Activated naive CD8-positive, alpha-beta T cell (primary cell): ENCODE measurements around the gene IGF2R.

Source experiments
- H3K27ac Mint-ChIP-seq: one replicate; pipeline ENCODE4 v1.8.0; 2021; ENCODE audit warnings: mixed read lengths
- H3K27me3 Mint-ChIP-seq: one replicate; pipeline ENCODE4 v1.8.0; 2021; ENCODE audit warnings: mixed read lengths
- H3K36me3 Mint-ChIP-seq: one replicate; pipeline ENCODE4 v1.8.0; 2021; ENCODE audit warnings: mixed read lengths
- H3K4me1 Mint-ChIP-seq: one replicate; pipeline ENCODE4 v1.8.0; 2021; ENCODE audit warnings: low read depth, mixed read lengths
- H3K4me3 Mint-ChIP-seq: one replicate; pipeline ENCODE4 v1.8.0; 2021; ENCODE audit warnings: mild to moderate bottlenecking, mixed read lengths
- H3K9me3 Mint-ChIP-seq: one replicate; pipeline ENCODE4 v1.8.0; 2021; ENCODE audit warnings: low read depth, mixed read lengths

Gene IGF2R

GRCh38 chr6:160044687-160045086, 75.8 kb downstream of the IGF2R start:
- no peak overlapping the region for H3K4me3 Mint-ChIP-seq
- H3K27ac Mint-ChIP-seq = no peak overlapping the region
- no peaks in the 10 kb centered on the region for H3K27me3 Mint-ChIP-seq
- H3K4me1 Mint-ChIP-seq = peaks cover 7% of the 10 kb centered on the region
- H3K36me3 Mint-ChIP-seq = peaks cover 25% of the 10 kb centered on the region
- no peaks in the 10 kb centered on the region for H3K9me3 Mint-ChIP-seq

GRCh38 chr6:160048471-160048870, 79.6 kb downstream of the IGF2R start:
- Mint-ChIP-seq H3K27me3 (no peaks in the 10 kb centered on the region), H3K4me1 (peaks cover 12% of the 10 kb centered on the region), H3K36me3 (peaks cover 36% of the 10 kb centered on the region), H3K9me3 (no peaks in the 10 kb centered on the region), H3K27ac (no peak overlapping the region), H3K4me3 (no peak overlapping the region)

GRCh38 chr6:160049346-160049745, 80.5 kb downstream of the IGF2R start:
- H3K4me3 Mint-ChIP-seq = no peak overlapping the region
- H3K27me3 Mint-ChIP-seq = no peaks in the 10 kb centered on the region
- peaks cover 12% of the 10 kb centered on the region for H3K4me1 Mint-ChIP-seq
- H3K36me3 Mint-ChIP-seq = peaks cover 38% of the 10 kb centered on the region
- no peak overlapping the region for H3K27ac Mint-ChIP-seq
- no peaks in the 10 kb centered on the region for H3K9me3 Mint-ChIP-seq

- no peak overlapping the region for H3K4me3 Mint-ChIP-seq
- no peak overlapping the region for H3K27ac Mint-ChIP-seq
- H3K36me3 Mint-ChIP-seq = peaks cover 41% of the 10 kb centered on the region
- peaks cover 12% of the 10 kb centered on the region for H3K4me1 Mint-ChIP-seq
- H3K27me3 Mint-ChIP-seq = no peaks in the 10 kb centered on the region
- no peaks in the 10 kb centered on the region for H3K9me3 Mint-ChIP-seq
Measured at GRCh38 chr6:160050022-160050421, 81.1 kb downstream of the IGF2R start.

- Mint-ChIP-seq H3K27me3 (no peaks in the 10 kb centered on the region), H3K4me3 (no peak overlapping the region), H3K36me3 (peaks cover 42% of the 10 kb centered on the region), H3K4me1 (peaks cover 19% of the 10 kb centered on the region), H3K9me3 (no peaks in the 10 kb centered on the region), H3K27ac (no peak overlapping the region)
Measured at GRCh38 chr6:160051390-160051789, 82.5 kb downstream of the IGF2R start.

GRCh38 chr6:160054271-160054670, 85.4 kb downstream of the IGF2R start:
- Mint-ChIP-seq H3K4me1 (peaks cover 30% of the 10 kb centered on the region), H3K27me3 (no peaks in the 10 kb centered on the region), H3K36me3 (peaks cover 34% of the 10 kb centered on the region), H3K4me3 (no peak overlapping the region), H3K9me3 (no peaks in the 10 kb centered on the region), H3K27ac (no peak overlapping the region)

GRCh38 chr6:160054913-160055312, 86.0 kb downstream of the IGF2R start:
- peaks cover 33% of the 10 kb centered on the region for H3K36me3 Mint-ChIP-seq
- H3K4me1 Mint-ChIP-seq = peaks cover 28% of the 10 kb centered on the region
- no peak overlapping the region for H3K4me3 Mint-ChIP-seq
- no peaks in the 10 kb centered on the region for H3K9me3 Mint-ChIP-seq
- no peak overlapping the region for H3K27ac Mint-ChIP-seq
- H3K27me3 Mint-ChIP-seq = no peaks in the 10 kb centered on the region

- peaks cover 30% of the 10 kb centered on the region for H3K36me3 Mint-ChIP-seq
- H3K4me3 Mint-ChIP-seq = no peak overlapping the region
- no peaks in the 10 kb centered on the region for H3K27me3 Mint-ChIP-seq
- no peaks in the 10 kb centered on the region for H3K9me3 Mint-ChIP-seq
- peaks cover 28% of the 10 kb centered on the region for H3K4me1 Mint-ChIP-seq
- H3K27ac Mint-ChIP-seq = no peak overlapping the region
Measured at GRCh38 chr6:160055378-160055777, 86.5 kb downstream of the IGF2R start.

GRCh38 chr6:160055813-160056212, 86.9 kb downstream of the IGF2R start:
- Mint-ChIP-seq H3K36me3 (peaks cover 31% of the 10 kb centered on the region), H3K27ac (no peak overlapping the region)

GRCh38 chr6:160057080-160057479, 88.2 kb downstream of the IGF2R start:
- peaks cover 30% of the 10 kb centered on the region for H3K36me3 Mint-ChIP-seq
- no peaks in the 10 kb centered on the region for H3K27me3 Mint-ChIP-seq
- peaks cover 18% of the 10 kb centered on the region for H3K4me1 Mint-ChIP-seq
- H3K4me3 Mint-ChIP-seq = no peak overlapping the region
- H3K27ac Mint-ChIP-seq = no peak overlapping the region
- H3K9me3 Mint-ChIP-seq = no peaks in the 10 kb centered on the region

More at GRCh38 chr6:160055813-160056212, 86.9 kb downstream of the IGF2R start:
- no peaks in the 10 kb centered on the region for H3K9me3 Mint-ChIP-seq
- H3K4me1 Mint-ChIP-seq = peaks cover 25% of the 10 kb centered on the region
- no peak overlapping the region for H3K4me3 Mint-ChIP-seq
- no peaks in the 10 kb centered on the region for H3K27me3 Mint-ChIP-seq

- no peaks in the 10 kb centered on the region for H3K27me3 Mint-ChIP-seq
- H3K36me3 Mint-ChIP-seq = peaks cover 28% of the 10 kb centered on the region
- no peaks in the 10 kb centered on the region for H3K9me3 Mint-ChIP-seq
- no peak overlapping the region for H3K4me3 Mint-ChIP-seq
- no peak overlapping the region for H3K27ac Mint-ChIP-seq
- peaks cover 18% of the 10 kb centered on the region for H3K4me1 Mint-ChIP-seq
Measured at GRCh38 chr6:160058603-160059215, 89.8 kb downstream of the IGF2R start.

- Mint-ChIP-seq H3K4me1 (peaks cover 18% of the 10 kb centered on the region), H3K36me3 (peaks cover 31% of the 10 kb centered on the region), H3K27me3 (no peaks in the 10 kb centered on the region), H3K4me3 (no peak overlapping the region), H3K27ac (no peak overlapping the region), H3K9me3 (no peaks in the 10 kb centered on the region)
Measured at GRCh38 chr6:160060221-160060620, 91.3 kb downstream of the IGF2R start.

GRCh38 chr6:160060920-160061447, 92.1 kb downstream of the IGF2R start:
- Mint-ChIP-seq H3K9me3 (no peaks in the 10 kb centered on the region), H3K27me3 (no peaks in the 10 kb centered on the region), H3K36me3 (peaks cover 31% of the 10 kb centered on the region), H3K4me3 (no peak overlapping the region), H3K4me1 (peaks cover 14% of the 10 kb centered on the region), H3K27ac (peak overlapping the region; percentile 28)

- H3K4me3 Mint-ChIP-seq = no peak overlapping the region
- peaks cover 18% of the 10 kb centered on the region for H3K4me1 Mint-ChIP-seq
- H3K36me3 Mint-ChIP-seq = peaks cover 40% of the 10 kb centered on the region
- no peaks in the 10 kb centered on the region for H3K9me3 Mint-ChIP-seq
- no peak overlapping the region for H3K27ac Mint-ChIP-seq
- H3K27me3 Mint-ChIP-seq = no peaks in the 10 kb centered on the region
Measured at GRCh38 chr6:160063771-160064413, 95.0 kb downstream of the IGF2R start.

- no peak overlapping the region for H3K4me3 Mint-ChIP-seq
- no peaks in the 10 kb centered on the region for H3K9me3 Mint-ChIP-seq
- H3K36me3 Mint-ChIP-seq = peaks cover 44% of the 10 kb centered on the region
- H3K27me3 Mint-ChIP-seq = no peaks in the 10 kb centered on the region
- H3K27ac Mint-ChIP-seq = no peak overlapping the region
- H3K4me1 Mint-ChIP-seq = peaks cover 31% of the 10 kb centered on the region
Measured at GRCh38 chr6:160065200-160065599, 96.3 kb downstream of the IGF2R start.
